Lung (tissue), 12 donors: ENCODE results near the gene CEP72. TPM values are rescaled to one million over a fixed set of nuclear protein-coding genes. Genes with fewer than 3 reads are reported as not detected.
"Not testable (repeated sequence)": the region's sequence is repeated elsewhere in the genome, so short reads cannot be mapped to it uniquely, and the experiment has no call there.

ENCODE experiments used
- ATAC-seq: fragments of 200-7000 bp; cut with Tn5 transposase; one replicate; pipeline ENCODE4 v1.9.1; 2020; ENCODE audit warnings: moderate number of reproducible peaks; ENCODE audit not compliant: insufficient read depth, low FRiP score
- DNase-seq, 3 donors: peaks; one replicate each; pipeline ENCODE4 v3.0.0-alpha.2; 2013 to 2017
- H3K27ac ChIP-seq, 2 donors: one replicate each; pipeline ENCODE4 v1.5.1; 2013; ENCODE audit warnings: mild to moderate bottlenecking in 2 of 2, moderate library complexity in 2 of 2, control low read depth in 1 of 2, inconsistent platforms in 1 of 2, low read depth in 1 of 2, low read length in 1 of 2
- H3K27me3 ChIP-seq, 3 donors: one replicate each; pipeline ENCODE4 v1.5.1; 2013; ENCODE audit warnings: low read length in 2 of 3; ENCODE audit not compliant: control insufficient read depth in 3 of 3, insufficient read depth in 3 of 3
- H3K36me3 ChIP-seq, 4 donors: one replicate each; pipeline ENCODE4 v1.5.1; 2013; ENCODE audit warnings: low read length in 4 of 4, mild to moderate bottlenecking in 1 of 4, moderate library complexity in 1 of 4; ENCODE audit not compliant: control insufficient read depth in 4 of 4, insufficient read depth in 4 of 4
- H3K4me1 ChIP-seq, 5 donors: one replicate each; pipeline ENCODE4 v1.5.1; 2013; ENCODE audit warnings: low read length in 5 of 5, mild to moderate bottlenecking in 2 of 5, moderate library complexity in 1 of 5; ENCODE audit not compliant: control insufficient read depth in 5 of 5, insufficient read depth in 5 of 5
- H3K4me3 ChIP-seq: one replicate; pipeline ENCODE4 v1.5.1; 2013; ENCODE audit warnings: mild to moderate bottlenecking, control low read depth, moderate library complexity
- H3K9ac ChIP-seq, 2 donors: one replicate each; pipeline ENCODE4 v1.5.1; 2013; ENCODE audit warnings: low read length in 2 of 2, control low read depth in 1 of 2; ENCODE audit not compliant: insufficient read depth in 1 of 2
- H3K9me3 ChIP-seq, 4 donors: one replicate each; pipeline ENCODE4 v1.5.1; 2013; ENCODE audit warnings: low read length in 3 of 4, mild to moderate bottlenecking in 1 of 4, moderate library complexity in 1 of 4; ENCODE audit not compliant: control insufficient read depth in 4 of 4, insufficient read depth in 3 of 4
- WGBS, 2 donors: extraction: QIAGEN DNeasy Blood & Tissue Kit; methylation state at CpG; one replicate each; pipeline ENCODE4 v1.1.7; 2013; 5-methylcytosine and 5-hydroxymethylcytosine counted together
- polyA plus RNA-seq, 2 donors: library from polyadenylated mRNA; stranded (reverse); fragments of 200-250 nt; gene quantifications; one replicate each; pipeline ENCODE4 v1.2.1, GENCODE V29; 2013
- total RNA-seq, 2 donors: library from RNA; depleted of rRNA in 1 of 2; stranded (reverse); fragments of >200 nt in 1 of 2; gene quantifications; one replicate each; pipeline ENCODE4 v1.2.1, GENCODE V29; 2014 to 2021
- TF ChIP-seq, protein P1 (sequence below): IDR thresholded peaks from 2 replicates; pipeline ENCODE4 v1.5.1; 2012; ENCODE audit warnings: mild to moderate bottlenecking; ENCODE audit errors: control extremely low read depth, extremely low read depth
- donor health status: control.
- donor health status: control.
- donor health status: Bipolar disorder and iron deficiency.
- donor health status: healthy.
- donor health status: DM: yes; HTN: yes; CAD: no.

The CEP72 gene
- total and polyA plus RNA-seq, 4 donors = 3.1 to 12.1 (median 6.0) TPM

DNA sequence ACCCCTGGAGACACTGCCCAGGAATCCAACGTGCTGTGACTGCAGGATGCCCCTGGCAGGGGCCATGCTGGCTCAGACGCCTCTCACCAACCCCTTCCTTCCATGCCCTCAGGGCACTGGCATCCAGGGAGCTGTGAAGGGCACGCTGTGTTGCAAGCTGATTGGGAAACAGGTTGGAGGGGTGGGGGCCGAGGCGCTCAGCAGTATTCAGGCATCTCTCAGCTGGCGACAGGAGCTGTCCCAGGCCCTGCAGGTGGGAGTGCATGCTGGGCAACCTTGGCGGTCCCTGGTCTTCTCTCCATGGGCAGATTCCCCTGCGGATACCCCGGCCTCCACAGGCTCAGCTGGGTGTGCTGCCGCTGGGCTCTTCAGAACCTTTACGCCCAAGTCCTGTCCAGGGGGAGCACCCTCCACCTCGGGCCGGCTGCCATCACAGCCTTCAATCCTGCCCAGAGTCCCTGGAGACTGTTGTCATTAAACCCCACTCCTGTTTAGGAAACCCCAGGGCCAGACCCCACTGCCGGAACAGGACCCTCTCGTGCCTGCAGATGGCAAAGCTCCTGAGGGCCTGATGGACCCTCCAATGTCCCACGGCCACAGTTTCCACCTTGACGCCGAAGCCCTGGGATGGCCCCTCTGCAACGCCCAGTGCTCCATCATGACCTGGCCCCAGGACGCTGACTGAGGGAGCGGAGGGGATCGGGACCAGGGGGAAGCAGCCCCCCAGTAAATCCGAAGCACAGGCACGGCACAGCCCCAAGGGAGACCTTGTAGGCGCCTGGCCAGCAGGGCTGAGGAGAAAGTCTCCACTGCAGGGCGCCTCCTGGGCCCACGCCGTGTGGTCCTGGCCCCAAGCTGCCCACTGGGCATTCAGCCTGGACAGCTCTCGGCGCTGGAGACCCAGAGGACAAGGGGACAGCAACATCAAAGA is 71.7 kb downstream of the CEP72 start:
- TF ChIP-seq, protein P1, sequence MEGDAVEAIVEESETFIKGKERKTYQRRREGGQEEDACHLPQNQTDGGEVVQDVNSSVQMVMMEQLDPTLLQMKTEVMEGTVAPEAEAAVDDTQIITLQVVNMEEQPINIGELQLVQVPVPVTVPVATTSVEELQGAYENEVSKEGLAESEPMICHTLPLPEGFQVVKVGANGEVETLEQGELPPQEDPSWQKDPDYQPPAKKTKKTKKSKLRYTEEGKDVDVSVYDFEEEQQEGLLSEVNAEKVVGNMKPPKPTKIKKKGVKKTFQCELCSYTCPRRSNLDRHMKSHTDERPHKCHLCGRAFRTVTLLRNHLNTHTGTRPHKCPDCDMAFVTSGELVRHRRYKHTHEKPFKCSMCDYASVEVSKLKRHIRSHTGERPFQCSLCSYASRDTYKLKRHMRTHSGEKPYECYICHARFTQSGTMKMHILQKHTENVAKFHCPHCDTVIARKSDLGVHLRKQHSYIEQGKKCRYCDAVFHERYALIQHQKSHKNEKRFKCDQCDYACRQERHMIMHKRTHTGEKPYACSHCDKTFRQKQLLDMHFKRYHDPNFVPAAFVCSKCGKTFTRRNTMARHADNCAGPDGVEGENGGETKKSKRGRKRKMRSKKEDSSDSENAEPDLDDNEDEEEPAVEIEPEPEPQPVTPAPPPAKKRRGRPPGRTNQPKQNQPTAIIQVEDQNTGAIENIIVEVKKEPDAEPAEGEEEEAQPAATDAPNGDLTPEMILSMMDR = no peak
- no peak for ATAC-seq
- Histone ChIP-seq H3K9me3 (no peaks in the 10 kb centered on the region), H3K27me3 (no peaks in the 10 kb centered on the region), H3K9ac (no peak overlapping the region), H3K4me3 (no peak overlapping the region), H3K36me3 (no peaks in the 10 kb centered on the region), H3K4me1 (peaks cover 0 to 2% (median 0%) of the 10 kb centered on the region in 5 donors), H3K27ac (no peak overlapping the region)
- DNase-seq = no peak
- 76 to 80% methylated on average over 30 of the region's 30 CpGs for WGBS, 2 donors

DNA sequence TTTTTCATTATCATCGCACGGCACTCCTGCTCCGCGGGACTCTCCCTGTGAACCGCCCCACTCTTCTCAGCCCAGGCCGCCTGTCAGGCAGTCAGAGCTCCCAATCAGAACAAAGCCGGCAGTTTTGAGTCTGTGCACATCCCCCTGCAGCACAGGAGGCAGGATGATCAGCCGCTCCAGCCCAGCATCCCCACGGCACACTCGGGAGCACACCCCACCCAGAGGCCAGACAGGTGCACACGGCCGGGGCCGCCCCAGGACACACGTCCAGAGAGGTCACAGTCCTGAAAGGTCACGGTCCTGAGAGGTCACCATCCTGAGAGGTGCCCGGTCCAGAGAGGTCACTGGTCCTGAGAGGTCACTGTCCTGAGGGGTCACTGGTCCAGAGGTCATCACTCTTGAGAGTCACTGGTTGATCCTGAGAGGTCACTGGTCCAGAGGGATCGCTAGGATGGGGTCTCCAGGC is 72.6 kb downstream of the CEP72 start:
- Histone ChIP-seq H3K4me1 (peaks cover 0 to 2% (median 0%) of the 10 kb centered on the region in 5 donors), H3K9ac (no peak overlapping the region), H3K36me3 (no peaks in the 10 kb centered on the region), H3K27ac (no peak overlapping the region), H3K4me3 (no peak overlapping the region), H3K27me3 (no peaks in the 10 kb centered on the region), H3K9me3 (no peaks in the 10 kb centered on the region)
- TF ChIP-seq, protein P1 = no peak
- ATAC-seq (no peak), DNase-seq (no peak)
- WGBS, 2 donors = 81 to 82% methylated on average over 17 of the region's 17 CpGs

DNA sequence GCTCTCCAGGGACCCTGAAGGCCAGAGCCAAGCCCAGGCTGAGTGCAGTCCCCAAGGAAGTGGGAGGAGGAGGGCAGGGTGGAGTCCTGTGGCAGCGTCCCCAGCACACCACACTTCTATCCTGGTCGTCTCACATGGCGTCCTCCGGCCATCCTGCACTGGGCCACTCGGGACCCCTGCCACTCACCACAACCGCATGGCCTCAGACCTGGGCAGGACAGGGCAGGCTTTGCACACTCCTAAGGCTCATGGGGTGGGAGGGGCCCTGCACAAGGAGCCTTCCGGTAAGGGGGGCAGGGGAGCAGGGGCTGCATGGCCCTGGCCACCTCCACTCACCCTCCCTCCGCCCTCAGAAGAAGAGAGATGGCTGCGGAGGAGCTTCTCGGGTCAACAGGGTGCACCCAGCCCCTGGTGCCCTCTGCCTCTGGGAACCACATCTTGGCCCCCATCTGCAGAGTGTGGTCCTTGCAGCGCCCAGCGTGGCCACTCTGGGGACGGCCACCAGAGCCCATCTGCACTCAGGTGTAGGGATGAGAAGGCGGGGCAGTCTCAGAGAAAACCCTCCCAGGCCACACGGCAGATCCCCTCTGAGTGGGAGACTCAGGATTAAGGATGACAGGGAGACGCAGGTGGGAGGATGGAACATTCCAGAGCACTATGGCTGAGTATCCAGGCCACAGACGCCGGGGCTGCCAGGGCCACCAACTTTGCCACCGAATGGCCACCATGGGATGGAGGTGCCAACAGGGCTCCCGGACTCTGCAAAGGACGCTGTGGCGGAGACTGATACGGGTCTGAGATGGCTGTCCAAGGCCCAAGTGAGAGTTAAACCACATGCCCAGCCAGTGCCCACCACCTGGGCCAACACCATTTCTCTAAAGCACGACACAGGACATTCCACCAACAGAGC is 73.4 kb downstream of the CEP72 start:
- Histone ChIP-seq H3K27me3 (no peaks in the 10 kb centered on the region), H3K9me3 (no peaks in the 10 kb centered on the region), H3K36me3 (no peaks in the 10 kb centered on the region), H3K27ac (no peak overlapping the region), H3K4me1 (peaks cover 0 to 2% (median 0%) of the 10 kb centered on the region in 5 donors), H3K4me3 (no peak overlapping the region), H3K9ac (no peak overlapping the region)
- TF ChIP-seq, protein P1 = no peak
- 88% methylated on average over 24 of the region's 24 CpGs for WGBS, 2 donors
- ATAC-seq = no peak
- DNase-seq = no peak

DNA sequence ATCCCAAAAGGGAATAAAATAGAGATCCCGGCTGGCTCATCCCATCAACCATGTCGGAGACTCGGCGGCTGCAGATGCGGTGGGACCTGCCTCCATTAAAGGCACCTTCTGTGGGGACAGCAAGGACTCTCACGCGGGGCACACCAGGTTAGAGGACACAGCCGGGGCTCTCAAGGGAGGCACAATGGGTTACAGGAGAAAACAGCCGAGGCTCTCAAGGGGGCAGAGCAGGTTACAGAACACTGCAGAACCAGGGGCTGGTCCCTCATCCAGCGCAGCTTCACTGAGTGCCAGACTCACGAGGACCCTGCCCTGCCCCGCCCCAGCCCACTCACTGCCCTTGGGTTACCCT is 74.0 kb downstream of the CEP72 start:
- not testable (repeated sequence) for H3K4me1 ChIP-seq, H3K36me3 ChIP-seq, H3K27me3 ChIP-seq, H3K9ac ChIP-seq, ATAC-seq, H3K27ac ChIP-seq, H3K4me3 ChIP-seq, DNase-seq, H3K9me3 ChIP-seq
- WGBS, 2 donors = 87 to 95% methylated on average over 11 to 12 of the region's 12 CpGs

DNA sequence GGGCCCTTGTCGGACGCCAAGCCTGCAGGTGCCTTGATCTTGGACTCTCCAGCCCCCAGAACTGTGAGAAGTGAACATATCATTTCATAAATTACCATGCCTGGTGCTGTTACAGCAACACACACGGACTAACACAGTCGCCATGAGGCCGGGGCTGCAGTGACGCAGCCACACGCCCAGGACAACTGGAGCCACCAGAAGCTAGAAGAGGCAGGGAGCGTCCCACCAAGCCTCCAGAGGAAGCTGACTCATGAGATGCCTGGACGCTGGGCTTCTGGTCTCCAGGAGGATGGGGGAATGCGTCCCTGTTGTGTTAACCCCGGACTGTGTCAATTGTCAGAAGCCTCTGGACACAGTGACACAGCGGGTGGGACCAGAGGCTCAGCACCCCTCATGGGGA is 74.8 kb downstream of the CEP72 start:
- not testable (repeated sequence) for DNase-seq
- 74 to 88% methylated on average over 7 to 12 of the region's 12 CpGs for WGBS, 2 donors

More for the DNA sequence above, 74.8 kb downstream of the CEP72 start:
- not testable (repeated sequence) for H3K27me3 ChIP-seq, H3K36me3 ChIP-seq, H3K4me1 ChIP-seq, H3K9me3 ChIP-seq, H3K4me3 ChIP-seq, H3K9ac ChIP-seq, H3K27ac ChIP-seq, ATAC-seq
